SH-SY5Y (cell line): ENCODE results near the gene STAB2.

Source experiments
- GATA2 ChIP-seq: IDR thresholded peaks from 2 replicates; pipeline ENCODE4 v1.6.1; 2011; ENCODE audit warnings: mild to moderate bottlenecking, low read depth, low read length
- GATA3 ChIP-seq: IDR thresholded peaks from 2 replicates; pipeline ENCODE4 v1.6.1; 2011; ENCODE audit warnings: low read depth, mild to moderate bottlenecking, low read length, moderate library complexity

The STAB2 gene

GRCh38 chr12:103600967-103601728, 14.1 kb downstream of the STAB2 start:
- TF ChIP-seq GATA3 (no peak), GATA2 (no peak)

GRCh38 chr12:103620395-103620794, 33.3 kb downstream of the STAB2 start:
- TF ChIP-seq GATA3 (no peak), GATA2 (no peak)

- TF ChIP-seq GATA3 (no peak), GATA2 (no peak)
These were observed 36.6 kb downstream of the STAB2 start for GRCh38 chr12:103623716-103624115.

- TF ChIP-seq GATA3 = no peak
- no peak for TF ChIP-seq GATA2
These were observed 39.4 kb downstream of the STAB2 start for GRCh38 chr12:103626498-103626897.

GRCh38 chr12:103627189-103627855, 40.2 kb downstream of the STAB2 start:
- no peak for TF ChIP-seq GATA2
- no peak for TF ChIP-seq GATA3

GRCh38 chr12:103632554-103633216, 45.6 kb downstream of the STAB2 start:
- TF ChIP-seq GATA2 (no peak), GATA3 (no peak)

- TF ChIP-seq GATA2 (no peak), GATA3 (no peak)
These were observed 47.7 kb downstream of the STAB2 start for GRCh38 chr12:103634732-103635131.

GRCh38 chr12:103635419-103635818, 48.3 kb downstream of the STAB2 start:
- no peak for TF ChIP-seq GATA3
- no peak for TF ChIP-seq GATA2

- TF ChIP-seq GATA2 (no peak), GATA3 (no peak)
These were observed 49.9 kb downstream of the STAB2 start for GRCh38 chr12:103637021-103637420.

GRCh38 chr12:103637429-103637828, 50.4 kb downstream of the STAB2 start:
- TF ChIP-seq GATA2 (no peak), GATA3 (no peak)

- TF ChIP-seq GATA3 = no peak
- no peak for TF ChIP-seq GATA2
These were observed 52.9 kb downstream of the STAB2 start for GRCh38 chr12:103639983-103640382.

- TF ChIP-seq GATA3 = no peak
- no peak for TF ChIP-seq GATA2
These were observed 53.3 kb downstream of the STAB2 start for GRCh38 chr12:103640410-103640809.

- TF ChIP-seq GATA3 (no peak), GATA2 (no peak)
These were observed 53.8 kb downstream of the STAB2 start for GRCh38 chr12:103640831-103641230.

GRCh38 chr12:103642240-103642864, 55.3 kb downstream of the STAB2 start:
- TF ChIP-seq GATA2 (no peak), GATA3 (no peak)

- no peak for TF ChIP-seq GATA2
- no peak for TF ChIP-seq GATA3
These were observed 58.1 kb downstream of the STAB2 start for GRCh38 chr12:103645202-103645601.
